ENCODE data around the gene FREM1. TPM values are rescaled to one million over a fixed set of nuclear protein-coding genes. Genes with fewer than 3 reads are reported as not detected.

FREM1 gene
- total and polyA plus RNA-seq, 2 of the 13 experiments (the other 11 are each of a cell fraction or from before 2014, with no cell fraction given) = 64.3 to 202 TPM

GRCh38 chr9:14824481-14824880 is 85.7 kb downstream of the FREM1 start (continued):
- TF ChIP-seq, protein P1, sequence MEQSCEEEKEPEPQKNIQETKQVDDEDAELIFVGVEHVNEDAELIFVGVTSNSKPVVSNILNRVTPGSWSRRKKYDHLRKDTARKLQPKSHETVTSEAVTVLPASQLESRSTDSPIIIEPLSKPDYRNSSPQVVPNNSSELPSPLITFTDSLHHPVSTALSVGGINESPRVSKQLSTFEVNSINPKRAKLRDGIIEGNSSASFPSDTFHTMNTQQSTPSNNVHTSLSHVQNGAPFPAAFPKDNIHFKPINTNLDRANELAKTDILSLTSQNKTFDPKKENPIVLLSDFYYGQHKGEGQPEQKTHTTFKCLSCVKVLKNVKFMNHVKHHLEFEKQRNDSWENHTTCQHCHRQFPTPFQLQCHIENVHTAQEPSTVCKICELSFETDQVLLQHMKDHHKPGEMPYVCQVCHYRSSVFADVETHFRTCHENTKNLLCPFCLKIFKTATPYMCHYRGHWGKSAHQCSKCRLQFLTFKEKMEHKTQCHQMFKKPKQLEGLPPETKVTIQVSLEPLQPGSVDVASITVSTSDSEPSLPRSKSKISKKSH (CRISPR knock-in tag; IDR thresholded peaks at IDR 0.05; ENCODE audit: borderline replicate concordance) = no peak
- TF ChIP-seq CREB3 (CRISPR knock-in tag; IDR thresholded peaks at IDR 0.05) (no peak), REXO4 (CRISPR knock-in tag; IDR thresholded peaks at IDR 0.05; ENCODE audit: borderline replicate concordance) (no peak)
- TF ChIP-seq, protein P2, sequence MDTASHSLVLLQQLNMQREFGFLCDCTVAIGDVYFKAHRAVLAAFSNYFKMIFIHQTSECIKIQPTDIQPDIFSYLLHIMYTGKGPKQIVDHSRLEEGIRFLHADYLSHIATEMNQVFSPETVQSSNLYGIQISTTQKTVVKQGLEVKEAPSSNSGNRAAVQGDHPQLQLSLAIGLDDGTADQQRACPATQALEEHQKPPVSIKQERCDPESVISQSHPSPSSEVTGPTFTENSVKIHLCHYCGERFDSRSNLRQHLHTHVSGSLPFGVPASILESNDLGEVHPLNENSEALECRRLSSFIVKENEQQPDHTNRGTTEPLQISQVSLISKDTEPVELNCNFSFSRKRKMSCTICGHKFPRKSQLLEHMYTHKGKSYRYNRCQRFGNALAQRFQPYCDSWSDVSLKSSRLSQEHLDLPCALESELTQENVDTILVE (CRISPR knock-in tag; IDR thresholded peaks at IDR 0.05) = no peak

- BruUV-seq (replicated peaks) = no TSS peak
- peaks cover 5% of the 10 kb centered on the region; the same call in 1 of the 2 replicates for H4K20me1 ChIP-seq (ENCODE audit: insufficient read depth, low read length)
Observed at GRCh38 chr9:14823800-14824199, 86.4 kb downstream of the FREM1 start.

More at GRCh38 chr9:14823800-14824199, 86.4 kb downstream of the FREM1 start:
- H3K4me2 ChIP-seq (ENCODE audit: low read depth, low read length) = no peak overlapping the region
- H3K9ac ChIP-seq (ENCODE audit: insufficient read depth, low read depth, low read length) = no peak overlapping the region
- TF ChIP-seq RBM22 (optimal IDR thresholded peaks at IDR 0.05; ENCODE audit: low read length) = peak; percentile 57
- TF ChIP-seq SNAPC2 (CRISPR knock-in tag; IDR thresholded peaks at IDR 0.05) = no peak
- H3K36me3 ChIP-seq (replicated peaks in 1 of 2; ENCODE audit: control insufficient read depth in 1 of 2, insufficient read depth in 2 of 2, low read length in 2 of 2) = peaks cover 20 to 93% of the 10 kb centered on the region in 2 experiments
- ATAC-seq (no peak), DNase-seq (ENCODE audit: low spot score) (no peak), FAIRE-seq (no peak)
- no peaks in the 10 kb centered on the region for H3K79me2 ChIP-seq (ENCODE audit: insufficient read depth, low read length)
- no peaks in the 10 kb centered on the region for H3K4me1 ChIP-seq (ENCODE audit: insufficient read depth, low read length)
- intact Hi-C loops (cut with micrococcal nuclease; ENCODE audit: unreplicated experiment) = no loop called here
- in situ Hi-C loops (cut with HindIII; ENCODE audit: extremely low pct_ligation_motif_present, low pct_unique_long_range_greater_than_20kb) = no loop called here
- no peak overlapping the region for H2AFZ ChIP-seq (ENCODE audit: low read length)
- CTCF ChIA-PET (ENCODE audit: low intra/inter-chr PET ratio, low total read pairs) = no interaction called here
- no peak overlapping the region for H3K4me3 ChIP-seq (replicated peaks in 1 of 3; ENCODE audit: insufficient read depth in 1 of 3, low read depth in 2 of 3, low read length in 3 of 3)
- no peak overlapping the region for H3K27ac ChIP-seq (ENCODE audit: extremely low read length, insufficient read depth, low read length)
- H3K9me3 ChIP-seq (ENCODE audit: low read length) = no peaks in the 10 kb centered on the region
- 60% methylated on average over 2 of the region's 2 CpGs for WGBS (ENCODE audit: low lambda C conversion rate)
- POLR2A ChIA-PET = no interaction called here
- H3K27me3 ChIP-seq (ENCODE audit: control insufficient read depth in 1 of 2, insufficient read depth in 2 of 2, low read length in 2 of 2) = no peaks in the 10 kb centered on the region
